H1 (cell line): Measurements from ENCODE around the gene GALNT5.

Experiments used
- CHD1 ChIP-seq: IDR thresholded peaks from 2 replicates; pipeline ENCODE4 v1.6.1; 2012; ENCODE audit warnings: low read depth, low read length, improper control_type of control experiment
- TF ChIP-seq, protein P1 (sequence below), 3 experiments: IDR thresholded peaks; 1 replicate in 2 of 3; 2 replicates in 1 of 3; pipeline versions ENCODE4 v1.5.1 to v1.6.1; 2011; ENCODE audit warnings: low read length in 3 of 3, mild to moderate bottlenecking in 3 of 3, inconsistent platforms in 2 of 3, low read depth in 1 of 3, moderate library complexity in 1 of 3; ENCODE audit not compliant: insufficient read depth in 1 of 3; ENCODE audit errors: control extremely low read depth in 1 of 3

DNA sequence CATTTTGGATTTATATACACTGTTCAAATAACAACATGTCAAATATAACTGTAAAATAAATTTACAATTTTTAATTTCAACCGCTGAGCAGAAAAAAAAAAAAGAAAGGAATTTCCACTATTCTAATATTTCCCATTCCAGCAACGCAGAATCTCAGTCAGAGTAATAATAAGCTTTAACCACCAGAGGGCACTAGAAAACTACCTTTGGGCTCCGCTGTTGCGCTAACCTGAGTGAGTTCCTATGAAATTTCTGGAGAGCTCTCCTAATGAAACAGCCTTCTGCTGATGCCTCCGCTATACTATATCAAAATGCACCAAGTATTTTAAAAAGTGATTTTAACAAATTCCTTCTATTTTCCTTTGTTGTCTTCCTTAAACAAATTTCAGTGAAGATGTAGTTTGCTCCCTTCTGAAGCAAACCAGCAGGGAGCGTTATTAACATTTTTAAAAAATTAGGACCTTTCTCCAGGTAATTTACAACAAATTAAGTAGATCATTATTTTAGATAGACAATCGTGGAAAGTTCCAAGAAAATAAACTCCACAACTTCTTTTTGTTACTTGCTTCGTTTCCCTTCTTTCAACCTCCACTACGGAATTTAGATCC, 45.1 kb downstream of the GALNT5 start:
- no peak for TF ChIP-seq CHD1
- TF ChIP-seq, protein P1, sequence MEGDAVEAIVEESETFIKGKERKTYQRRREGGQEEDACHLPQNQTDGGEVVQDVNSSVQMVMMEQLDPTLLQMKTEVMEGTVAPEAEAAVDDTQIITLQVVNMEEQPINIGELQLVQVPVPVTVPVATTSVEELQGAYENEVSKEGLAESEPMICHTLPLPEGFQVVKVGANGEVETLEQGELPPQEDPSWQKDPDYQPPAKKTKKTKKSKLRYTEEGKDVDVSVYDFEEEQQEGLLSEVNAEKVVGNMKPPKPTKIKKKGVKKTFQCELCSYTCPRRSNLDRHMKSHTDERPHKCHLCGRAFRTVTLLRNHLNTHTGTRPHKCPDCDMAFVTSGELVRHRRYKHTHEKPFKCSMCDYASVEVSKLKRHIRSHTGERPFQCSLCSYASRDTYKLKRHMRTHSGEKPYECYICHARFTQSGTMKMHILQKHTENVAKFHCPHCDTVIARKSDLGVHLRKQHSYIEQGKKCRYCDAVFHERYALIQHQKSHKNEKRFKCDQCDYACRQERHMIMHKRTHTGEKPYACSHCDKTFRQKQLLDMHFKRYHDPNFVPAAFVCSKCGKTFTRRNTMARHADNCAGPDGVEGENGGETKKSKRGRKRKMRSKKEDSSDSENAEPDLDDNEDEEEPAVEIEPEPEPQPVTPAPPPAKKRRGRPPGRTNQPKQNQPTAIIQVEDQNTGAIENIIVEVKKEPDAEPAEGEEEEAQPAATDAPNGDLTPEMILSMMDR (IDR thresholded peaks at IDR 0.05; ENCODE audit: control extremely low read depth in 1 of 3, insufficient read depth in 1 of 3, low read depth in 1 of 3, low read length in 3 of 3), result peak in 2 of 3 experiments; percentile 53 to 72; a peak in 3 of 4 replicates
